ENCODE measurements around the gene NUBP1.

The NUBP1 gene

DNA sequence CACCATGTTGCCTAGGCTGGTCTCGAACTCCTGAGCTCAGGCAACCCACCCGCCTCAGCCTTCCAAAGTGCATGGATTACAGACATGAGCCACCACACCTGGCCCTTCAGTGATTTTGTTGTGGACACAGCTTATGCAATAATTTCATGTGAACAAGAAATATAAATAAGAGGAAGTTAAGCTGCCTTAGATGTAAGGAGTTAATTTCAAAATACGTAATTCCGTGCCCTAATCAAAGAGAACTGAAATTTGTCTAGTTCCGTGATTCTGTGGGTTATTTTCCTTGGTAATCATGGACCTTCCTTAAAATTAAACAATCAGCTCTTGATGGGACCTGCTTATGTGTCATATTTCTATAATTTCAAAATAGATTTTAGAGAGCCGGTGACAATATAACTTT lies 63.1 kb downstream of the NUBP1 start:
- DNase-seq (ENCODE audit: low spot score), result no peak

DNA sequence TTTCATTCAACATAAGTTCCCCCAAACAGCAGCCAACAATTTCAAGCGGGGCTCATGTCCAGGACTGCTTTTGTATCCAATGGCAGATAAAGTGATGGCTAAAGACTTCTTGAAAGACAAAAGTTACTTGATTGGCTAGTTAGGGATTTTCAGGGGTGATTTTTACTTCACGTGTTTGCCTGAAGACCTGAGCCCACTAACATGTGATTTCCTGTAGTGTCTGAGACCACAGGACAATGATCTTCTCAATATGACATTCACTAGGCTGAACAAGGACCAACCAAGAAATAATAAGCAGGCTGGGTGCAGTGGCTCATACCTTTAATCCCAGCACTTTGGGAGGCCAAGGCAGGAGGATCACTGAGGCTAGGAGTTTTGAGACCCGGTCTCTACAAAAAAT lies 64.6 kb downstream of the NUBP1 start:
- no peak for DNase-seq (ENCODE audit: low spot score)

DNA sequence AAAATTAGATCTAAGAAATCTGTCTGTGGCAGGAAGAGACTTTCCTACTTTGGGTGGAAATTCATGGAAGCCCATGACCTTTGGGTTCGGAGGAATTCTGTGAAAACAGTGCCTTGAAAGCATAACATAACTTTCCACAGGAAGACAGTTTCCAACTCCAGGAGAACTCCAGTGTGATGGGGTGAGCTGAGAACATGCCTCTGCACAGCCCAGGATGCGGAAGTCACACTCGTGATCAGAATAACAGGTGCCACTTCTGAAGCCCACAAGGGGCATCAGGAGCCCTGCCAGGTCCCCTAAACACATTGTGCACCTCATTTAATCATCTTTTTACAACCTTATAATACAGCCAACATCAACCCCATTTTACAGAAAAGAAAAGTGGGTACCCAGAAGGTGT lies 65.2 kb downstream of the NUBP1 start:
- DNase-seq (ENCODE audit: low spot score), result no peak

DNA sequence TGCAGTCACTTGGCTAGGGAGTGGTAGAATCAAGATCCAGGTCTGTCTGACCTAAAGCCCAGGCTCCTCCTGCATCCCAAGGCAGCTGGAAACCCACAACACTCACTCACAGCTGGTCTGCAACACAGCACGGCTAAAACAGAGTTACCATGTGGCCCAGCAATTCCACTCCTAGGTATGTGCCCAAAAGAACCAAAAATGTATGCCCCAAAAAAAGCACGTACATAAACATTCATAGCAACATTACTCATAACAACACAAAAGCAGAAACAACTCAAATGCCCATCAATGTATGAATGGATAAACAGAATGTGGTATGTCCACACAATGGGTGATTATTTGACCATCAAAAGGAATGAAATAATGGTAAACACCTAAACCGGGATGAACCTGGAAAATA lies 66.1 kb downstream of the NUBP1 start:
- DNase-seq (ENCODE audit: low spot score), result no peak

DNA sequence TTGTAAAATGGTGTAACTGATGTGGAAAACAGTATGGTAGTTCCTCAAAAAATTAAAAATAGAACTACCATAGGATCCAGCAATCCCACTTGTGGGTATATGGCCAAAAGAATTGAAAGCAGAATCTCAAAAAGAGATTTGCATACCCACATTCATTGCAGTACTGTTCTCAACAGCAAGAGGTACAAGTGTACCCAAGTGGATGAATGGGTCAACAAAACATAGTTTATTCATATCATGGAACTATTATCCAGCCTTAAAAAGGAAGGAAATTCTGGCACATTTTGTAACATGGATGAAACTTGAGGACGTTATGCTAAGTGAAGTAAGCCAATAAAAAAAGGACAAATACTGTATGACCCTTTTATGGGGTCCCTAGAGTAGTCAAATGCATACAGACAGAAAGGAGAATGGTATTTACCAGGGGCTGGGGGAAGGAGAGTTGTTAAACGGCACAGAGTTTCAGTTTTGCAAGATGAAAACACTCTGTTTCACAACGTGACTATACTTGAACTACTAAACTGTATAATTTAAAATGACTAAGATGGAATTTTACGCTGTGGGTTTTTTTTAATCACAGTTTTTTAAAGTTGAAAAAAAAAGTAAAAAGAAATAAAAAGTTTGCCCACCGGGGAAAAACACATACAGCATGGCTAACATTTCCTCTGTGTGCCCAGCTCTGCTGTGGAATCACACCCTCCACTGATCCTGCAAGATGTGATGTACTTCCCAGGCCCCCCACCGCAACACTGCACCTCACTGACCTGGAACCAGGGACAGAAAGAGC lies 68.9 kb downstream of the NUBP1 start:
- no peak for DNase-seq (ENCODE audit: low spot score)

DNA sequence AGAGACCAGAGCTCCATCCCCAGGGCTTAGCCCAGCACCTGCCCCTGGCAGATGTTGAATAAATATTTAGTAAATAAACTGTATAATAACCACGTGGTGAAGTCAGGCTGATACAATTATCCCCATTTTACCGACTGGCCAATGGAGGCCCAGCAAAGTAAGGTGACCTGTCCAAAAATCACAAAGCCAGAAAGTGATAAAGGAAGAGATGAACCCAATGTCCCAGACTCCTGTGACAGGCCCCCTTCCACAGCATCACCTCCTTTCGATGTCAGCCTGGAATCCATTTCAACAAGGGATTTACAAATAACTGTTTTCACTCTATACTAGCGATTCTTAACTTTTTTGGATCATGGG lies 69.4 kb downstream of the NUBP1 start:
- no peak for DNase-seq (ENCODE audit: low spot score)

DNA sequence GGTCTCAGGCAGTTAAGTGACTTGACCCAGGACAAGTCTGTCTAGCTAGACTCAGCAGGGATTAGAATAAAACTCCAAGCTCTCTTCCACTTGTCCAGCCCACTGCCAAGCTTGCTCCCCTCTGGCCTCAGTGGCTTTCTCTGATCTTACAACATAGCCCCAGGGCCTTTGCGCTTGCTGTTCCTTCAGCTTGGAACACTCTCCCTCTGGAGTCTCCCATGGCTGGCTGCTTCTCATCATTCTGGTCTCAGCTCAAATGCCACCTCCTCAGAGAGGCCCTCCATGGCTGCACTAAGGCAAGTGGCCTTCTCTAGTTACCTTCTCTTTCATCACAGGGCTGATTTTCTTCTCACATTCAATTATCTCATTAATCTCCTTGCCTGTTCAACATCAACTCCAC lies 73.9 kb downstream of the NUBP1 start:
- DNase-seq (ENCODE audit: low spot score), result no peak

DNA sequence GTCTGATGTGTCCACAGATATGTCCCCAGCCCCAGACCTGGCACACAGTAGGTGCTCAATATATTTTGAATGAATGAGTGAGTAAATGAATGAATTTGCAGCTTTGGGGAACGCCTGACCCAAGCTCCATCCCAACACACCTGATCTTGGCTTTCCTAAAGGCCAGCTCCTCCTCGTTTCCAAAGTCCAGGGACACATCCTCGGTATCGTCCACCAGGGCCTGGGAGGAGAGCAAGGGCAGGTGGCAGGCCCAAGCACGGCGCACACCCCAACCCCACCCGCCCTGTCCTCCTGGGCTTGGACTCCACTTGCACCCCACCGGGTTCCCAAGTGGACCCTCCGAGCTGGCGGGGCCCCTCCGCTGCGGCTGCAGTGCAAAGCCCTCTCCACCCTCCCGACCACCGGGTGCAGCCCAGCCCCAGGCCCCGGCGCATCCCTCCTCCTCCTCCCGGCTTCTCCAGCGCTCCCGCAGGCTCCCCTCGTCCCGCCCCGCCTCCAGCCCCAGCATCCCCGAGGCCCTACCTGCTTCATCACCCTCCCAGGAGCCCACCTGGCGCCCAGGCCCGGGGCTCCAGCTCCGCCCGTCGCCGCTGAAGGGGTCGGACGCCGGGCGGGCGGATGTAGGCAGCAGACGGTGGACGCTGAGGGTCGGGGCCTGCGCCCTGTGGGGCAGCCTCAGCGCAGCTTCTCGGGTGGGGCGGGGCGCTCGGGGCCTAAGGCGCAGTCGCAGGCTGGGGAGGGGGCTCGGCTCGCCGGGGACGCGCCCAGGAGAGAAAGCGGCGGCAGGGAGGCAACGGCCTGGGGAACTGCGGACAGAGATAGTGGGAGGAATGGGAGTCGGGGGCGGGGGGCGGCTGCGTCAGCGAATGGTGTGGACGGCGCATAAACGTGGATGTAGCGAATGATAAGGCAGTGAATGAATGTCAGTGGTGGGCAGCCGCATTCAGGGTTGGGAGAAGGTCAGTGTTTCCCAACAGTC lies 74.6 kb downstream of the NUBP1 start, which contains the start of gene TVP23A:
Gene TVP23A (minus strand): TSS at position 832 of the 979 bp plus-strand sequence. CDS start 301 bp downstream, at position 531.
- DNase-seq (ENCODE audit: low spot score), result no peak
